ENCODE data around the gene HES4.

Gene HES4

DNA sequence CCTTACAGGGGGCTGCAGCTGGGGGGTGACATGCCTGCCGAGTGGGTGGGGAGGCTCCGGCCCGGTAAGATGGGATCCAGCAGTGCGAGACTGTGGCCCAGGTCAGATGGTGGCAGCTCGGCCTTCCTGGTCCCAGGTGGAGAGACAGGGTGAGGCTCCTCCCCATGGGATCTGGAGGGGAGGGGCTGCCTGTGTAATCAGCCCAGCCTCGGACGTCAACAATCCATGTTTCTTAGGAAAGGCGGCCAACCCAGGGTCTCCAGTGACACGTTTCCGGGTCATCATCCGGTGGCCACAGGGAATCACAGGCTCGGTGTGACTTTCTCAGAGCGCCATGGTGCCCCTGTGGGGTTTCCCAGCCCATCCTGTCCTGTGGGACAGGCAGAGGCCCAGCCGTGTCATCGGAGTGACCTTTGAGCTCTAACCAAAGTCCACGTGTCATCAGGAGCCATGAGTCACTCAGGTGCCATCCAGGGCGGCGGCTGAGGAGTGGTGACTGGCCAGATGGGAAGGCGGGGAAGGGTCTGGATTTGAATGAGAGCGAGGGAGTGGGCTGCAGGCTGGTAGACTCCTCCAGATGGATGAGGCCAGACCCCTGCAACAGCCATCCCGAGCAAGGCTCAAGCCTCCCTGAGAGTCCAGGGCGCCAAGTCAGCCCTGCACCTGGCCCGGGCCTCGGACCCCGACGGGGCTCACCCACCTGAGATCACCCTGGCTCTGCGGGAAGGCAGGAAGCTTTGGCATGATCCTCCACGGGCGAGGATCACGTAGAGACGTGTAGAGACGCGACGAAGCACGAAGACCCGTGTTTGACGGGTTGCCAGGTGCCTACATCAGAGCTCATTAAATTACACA is 6.6 kb upstream of the HES4 start (continued):
- TF ChIP-seq, protein P1, sequence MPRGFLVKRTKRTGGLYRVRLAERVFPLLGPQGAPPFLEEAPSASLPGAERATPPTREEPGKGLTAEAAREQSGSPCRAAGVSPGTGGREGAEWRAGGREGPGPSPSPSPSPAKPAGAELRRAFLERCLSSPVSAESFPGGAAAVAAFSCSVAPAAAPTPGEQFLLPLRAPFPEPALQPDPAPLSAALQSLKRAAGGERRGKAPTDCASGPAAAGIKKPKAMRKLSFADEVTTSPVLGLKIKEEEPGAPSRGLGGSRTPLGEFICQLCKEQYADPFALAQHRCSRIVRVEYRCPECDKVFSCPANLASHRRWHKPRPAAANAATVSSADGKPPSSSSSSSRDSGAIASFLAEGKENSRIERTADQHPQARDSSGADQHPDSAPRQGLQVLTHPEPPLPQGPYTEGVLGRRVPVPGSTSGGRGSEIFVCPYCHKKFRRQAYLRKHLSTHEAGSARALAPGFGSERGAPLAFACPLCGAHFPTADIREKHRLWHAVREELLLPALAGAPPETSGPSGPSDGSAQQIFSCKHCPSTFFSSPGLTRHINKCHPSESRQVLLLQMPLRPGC (tag by site-specific recombination; IDR thresholded peaks at IDR 0.05): no peak
- TF ChIP-seq ZBTB1 (tag by site-specific recombination; IDR thresholded peaks at IDR 0.05): no peak
- TF ChIP-seq, protein P2, sequence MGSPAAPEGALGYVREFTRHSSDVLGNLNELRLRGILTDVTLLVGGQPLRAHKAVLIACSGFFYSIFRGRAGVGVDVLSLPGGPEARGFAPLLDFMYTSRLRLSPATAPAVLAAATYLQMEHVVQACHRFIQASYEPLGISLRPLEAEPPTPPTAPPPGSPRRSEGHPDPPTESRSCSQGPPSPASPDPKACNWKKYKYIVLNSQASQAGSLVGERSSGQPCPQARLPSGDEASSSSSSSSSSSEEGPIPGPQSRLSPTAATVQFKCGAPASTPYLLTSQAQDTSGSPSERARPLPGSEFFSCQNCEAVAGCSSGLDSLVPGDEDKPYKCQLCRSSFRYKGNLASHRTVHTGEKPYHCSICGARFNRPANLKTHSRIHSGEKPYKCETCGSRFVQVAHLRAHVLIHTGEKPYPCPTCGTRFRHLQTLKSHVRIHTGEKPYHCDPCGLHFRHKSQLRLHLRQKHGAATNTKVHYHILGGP (tag by site-specific recombination; IDR thresholded peaks at IDR 0.05): no peak
- no peak for TF ChIP-seq RBAK (tag by site-specific recombination; IDR thresholded peaks at IDR 0.05)
- no peak for TF ChIP-seq KLF17 (tag by site-specific recombination; IDR thresholded peaks at IDR 0.05)
- TF ChIP-seq KLF1 (tag by site-specific recombination; IDR thresholded peaks at IDR 0.05): peak; percentile 17; the same call in 1 of the 2 replicates
- peak; percentile 8; the same call in 1 of the 2 replicates for TF ChIP-seq ZNF341 (tag by site-specific recombination; IDR thresholded peaks at IDR 0.05; ENCODE audit: low read depth)
- no peak for TF ChIP-seq ZSCAN5A (tag by site-specific recombination; IDR thresholded peaks at IDR 0.05)
- TF ChIP-seq SETDB1 (IDR thresholded peaks at IDR 0.05; ENCODE audit: insufficient read length, low read length): no peak
- TF ChIP-seq ZNF777 (tag by site-specific recombination; IDR thresholded peaks at IDR 0.05; ENCODE audit: borderline replicate concordance): no peak

DNA sequence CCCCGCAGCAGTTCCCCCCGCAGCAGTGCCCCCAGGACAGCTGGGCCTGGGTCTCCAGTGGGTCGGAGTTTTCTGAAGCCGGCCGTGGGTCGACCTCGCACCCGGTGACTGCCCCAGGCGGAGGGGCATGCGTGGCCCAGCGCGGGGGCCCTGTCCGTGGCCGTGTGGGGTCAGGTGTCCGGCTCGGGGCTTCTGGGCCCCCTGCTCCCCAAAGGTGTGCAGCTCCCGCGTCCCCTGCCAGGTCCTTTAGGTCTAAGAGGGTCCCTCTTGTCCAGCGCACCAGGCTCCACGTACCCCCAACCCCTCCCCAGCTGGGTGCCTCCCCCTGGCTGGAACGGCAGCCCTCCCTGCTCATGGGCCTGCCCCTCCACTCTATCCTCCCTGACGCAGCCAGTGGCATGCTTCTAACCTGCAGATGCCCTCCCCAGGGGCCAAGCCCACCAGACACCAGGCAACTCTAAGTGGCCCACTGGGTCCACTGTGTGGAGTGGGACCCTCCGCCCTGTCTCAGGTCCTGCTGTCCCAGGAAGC is 5.9 kb upstream of the HES4 start:
- H3K36me3 ChIP-seq (ENCODE audit: control insufficient read depth in 2 of 2, insufficient read depth in 1 of 2, low read length in 2 of 2): peaks cover 3 to 19% of the 10 kb centered on the region in 2 experiments; a peak in 2 of 3 replicates
- ChIA-PET CTCF (interaction anchor here (1.0 to 1.2 kb wide), 2 partner anchors 9 to 58 kb away, joined by 4 to 5 read pairs; no protein-coding TSS in a partner anchor), POLR2A (no interaction called here)
- no peaks in the 10 kb centered on the region for H3K4me1 ChIP-seq (ENCODE audit: control insufficient read depth, insufficient read depth, low read length)
- H3K27ac ChIP-seq (ENCODE audit: extremely low read depth, low read depth, low read length): no peak overlapping the region
- TF ChIP-seq RBAK (tag by site-specific recombination; IDR thresholded peaks at IDR 0.05) (no peak), ZNF174 (tag by site-specific recombination; IDR thresholded peaks at IDR 0.05) (no peak), GLIS2 (tag by site-specific recombination; IDR thresholded peaks at IDR 0.05) (peak; percentile 47), EGR2 (tag by site-specific recombination; IDR thresholded peaks at IDR 0.05; ENCODE audit: low read depth) (no peak), ZBTB7A (tag by site-specific recombination; IDR thresholded peaks at IDR 0.05; ENCODE audit: low read depth) (peak; percentile 36; the same call in 1 of the 2 replicates)
- TF ChIP-seq, protein P3, sequence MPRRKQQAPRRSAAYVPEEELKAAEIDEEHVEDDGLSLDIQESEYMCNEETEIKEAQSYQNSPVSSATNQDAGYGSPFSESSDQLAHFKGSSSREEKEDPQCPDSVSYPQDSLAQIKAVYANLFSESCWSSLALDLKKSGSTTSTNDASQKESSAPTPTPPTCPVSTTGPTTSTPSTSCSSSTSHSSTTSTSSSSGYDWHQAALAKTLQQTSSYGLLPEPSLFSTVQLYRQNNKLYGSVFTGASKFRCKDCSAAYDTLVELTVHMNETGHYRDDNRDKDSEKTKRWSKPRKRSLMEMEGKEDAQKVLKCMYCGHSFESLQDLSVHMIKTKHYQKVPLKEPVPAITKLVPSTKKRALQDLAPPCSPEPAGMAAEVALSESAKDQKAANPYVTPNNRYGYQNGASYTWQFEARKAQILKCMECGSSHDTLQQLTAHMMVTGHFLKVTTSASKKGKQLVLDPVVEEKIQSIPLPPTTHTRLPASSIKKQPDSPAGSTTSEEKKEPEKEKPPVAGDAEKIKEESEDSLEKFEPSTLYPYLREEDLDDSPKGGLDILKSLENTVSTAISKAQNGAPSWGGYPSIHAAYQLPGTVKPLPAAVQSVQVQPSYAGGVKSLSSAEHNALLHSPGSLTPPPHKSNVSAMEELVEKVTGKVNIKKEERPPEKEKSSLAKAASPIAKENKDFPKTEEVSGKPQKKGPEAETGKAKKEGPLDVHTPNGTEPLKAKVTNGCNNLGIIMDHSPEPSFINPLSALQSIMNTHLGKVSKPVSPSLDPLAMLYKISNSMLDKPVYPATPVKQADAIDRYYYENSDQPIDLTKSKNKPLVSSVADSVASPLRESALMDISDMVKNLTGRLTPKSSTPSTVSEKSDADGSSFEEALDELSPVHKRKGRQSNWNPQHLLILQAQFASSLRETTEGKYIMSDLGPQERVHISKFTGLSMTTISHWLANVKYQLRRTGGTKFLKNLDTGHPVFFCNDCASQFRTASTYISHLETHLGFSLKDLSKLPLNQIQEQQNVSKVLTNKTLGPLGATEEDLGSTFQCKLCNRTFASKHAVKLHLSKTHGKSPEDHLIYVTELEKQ (tag by site-specific recombination; IDR thresholded peaks at IDR 0.05; ENCODE audit: borderline replicate concordance): no peak
- no peaks in the 10 kb centered on the region for H3K9me3 ChIP-seq (ENCODE audit: control insufficient read depth, insufficient read depth, low read depth, low read length)
- no peak overlapping the region for H3K4me3 ChIP-seq (ENCODE audit: low read depth, low read length)

All from HEK293 (cell line).